Neural progenitor cell (in vitro differentiated cells): ENCODE results near the gene COLEC12. TPM values are rescaled to one million over a fixed set of nuclear protein-coding genes. Genes with fewer than 3 reads are reported as not detected.

Source experiments
- DNase-seq: peaks from one replicate; pipeline ENCODE4 v3.0.0-alpha.2; 2016; ENCODE audit warnings: low spot score
- H2AFZ ChIP-seq: fragments of 200-600 bp; sonication (generic); replicated peaks from 2 replicates; pipeline ENCODE4 v1.6.1; 2016; ENCODE audit warnings: antibody characterized with exemption
- H3F3A ChIP-seq: fragments of 200-600 bp; sonication (generic); 2 replicates; pipeline ENCODE4 v1.6.1; 2016; ENCODE audit warnings: antibody characterized with exemption, low read depth
- H3K27ac ChIP-seq: fragments of 200-600 bp; sonication (generic); 2 replicates; pipeline ENCODE4 v1.5.1; 2016; ENCODE audit warnings: mild to moderate bottlenecking
- H3K27me3 ChIP-seq: fragments of 200-600 bp; sonication (generic); 2 replicates; pipeline ENCODE4 v1.6.1; 2016; ENCODE audit warnings: mild to moderate bottlenecking, moderate library complexity
- H3K36me3 ChIP-seq: fragments of 200-600 bp; sonication (generic); 2 replicates; pipeline ENCODE4 v1.5.1; 2016
- H3K4me1 ChIP-seq: fragments of 200-600 bp; sonication (generic); 2 replicates; pipeline ENCODE4 v1.6.1; 2016; ENCODE audit warnings: mixed run types
- H3K4me2 ChIP-seq: fragments of 200-600 bp; sonication (generic); 2 replicates; pipeline ENCODE4 v1.6.1; 2016
- H3K4me3 ChIP-seq: fragments of 200-600 bp; sonication (generic); 2 replicates; pipeline ENCODE4 v1.5.1; 2016
- H3K79me2 ChIP-seq: fragments of 200-600 bp; sonication (generic); 2 replicates; pipeline ENCODE4 v1.6.1; 2016; ENCODE audit warnings: low read depth
- H3K9ac ChIP-seq: fragments of 200-600 bp; sonication (generic); 2 replicates; pipeline ENCODE4 v1.6.1; 2016
- H3K9me3 ChIP-seq: fragments of 200-600 bp; sonication (generic); 2 replicates; pipeline ENCODE4 v1.5.1; 2016; ENCODE audit warnings: low read depth
- H4K20me1 ChIP-seq: fragments of 200-600 bp; sonication (generic); 2 replicates; pipeline ENCODE4 v1.6.1; 2016; ENCODE audit warnings: low read depth
- H3K27ac Mint-ChIP-seq: 3 replicates; pipeline ENCODE4 v1.8.0; 2021; ENCODE audit warnings: mixed read lengths
- H3K27me3 Mint-ChIP-seq: 2 replicates; pipeline ENCODE4 v1.8.0; 2022; ENCODE audit warnings: low read depth, mild to moderate bottlenecking, inconsistent platforms, moderate library complexity, mixed read lengths; ENCODE audit not compliant: insufficient read depth
- H3K36me3 Mint-ChIP-seq: 3 replicates; pipeline ENCODE4 v1.8.0; 2021; ENCODE audit warnings: mixed read lengths
- H3K4me1 Mint-ChIP-seq: 3 replicates; pipeline ENCODE4 v1.8.0; 2021; ENCODE audit warnings: mixed read lengths
- H3K4me3 Mint-ChIP-seq: 3 replicates; pipeline ENCODE4 v1.8.0; 2021; ENCODE audit warnings: mild to moderate bottlenecking, moderate library complexity, mixed read lengths
- H3K9me3 Mint-ChIP-seq: 3 replicates; pipeline ENCODE4 v1.8.0; 2020; ENCODE audit warnings: mixed read lengths
- CTCF ChIP-seq: fragments of 200-600 bp; sonication (generic); IDR thresholded peaks from 2 replicates; pipeline ENCODE4 v1.5.1; 2017; ENCODE audit warnings: antibody characterized with exemption, mild to moderate bottlenecking
- EZH2 ChIP-seq: fragments of 200-600 bp; sonication (generic); IDR thresholded peaks from 2 replicates; pipeline ENCODE4 v1.6.1; 2017; ENCODE audit warnings: antibody characterized with exemption, mild to moderate bottlenecking, moderate library complexity
- EZH2phosphoT487 ChIP-seq: fragments of 200-600 bp; sonication (generic); IDR thresholded peaks from 2 replicates; pipeline ENCODE4 v1.6.1; 2017; ENCODE audit warnings: antibody characterized with exemption
- total RNA-seq: library from RNA; depleted of rRNA; stranded (reverse); fragments of >200 nt; gene quantifications from 2 replicates; pipeline ENCODE4 v1.2.3, GENCODE V29; 2015; ENCODE audit warnings: low replicate concordance

COLEC12 gene
- total RNA-seq, 1 donor from 2014 or later, result 2.0 TPM

GRCh38 chr18:453400-453799 lies 47.1 kb downstream of the COLEC12 start:
- H3K4me3 Mint-ChIP-seq, result no peak overlapping the region
- H3K4me1 Mint-ChIP-seq, result peaks cover 25% of the 10 kb centered on the region
- no peak overlapping the region for H3K27ac Mint-ChIP-seq
- no peaks in the 10 kb centered on the region for H3K27me3 Mint-ChIP-seq
- Histone ChIP-seq H3K27ac (no peak overlapping the region), H4K20me1 (no peaks in the 10 kb centered on the region), H3K27me3 (no peaks in the 10 kb centered on the region), H3K9me3 (no peaks in the 10 kb centered on the region), H3K4me3 (no peak overlapping the region), H3K79me2 (no peaks in the 10 kb centered on the region), H3F3A (no peaks in the 10 kb centered on the region), H3K9ac (no peak overlapping the region), H3K36me3 (no peaks in the 10 kb centered on the region), H3K4me1 (peaks cover 12% of the 10 kb centered on the region), H3K4me2 (no peak overlapping the region), H2AFZ (no peak overlapping the region)
- no peak for DNase-seq
- no peak for TF ChIP-seq EZH2phosphoT487
- TF ChIP-seq CTCF, result no peak
- no peak for TF ChIP-seq EZH2
- H3K9me3 Mint-ChIP-seq, result peaks cover 13% of the 10 kb centered on the region
- H3K36me3 Mint-ChIP-seq, result peaks cover 8% of the 10 kb centered on the region

- Mint-ChIP-seq H3K36me3 (peaks cover 8% of the 10 kb centered on the region), H3K4me1 (peaks cover 24% of the 10 kb centered on the region)
- no peaks in the 10 kb centered on the region for H3K9me3 ChIP-seq
Measured at GRCh38 chr18:452816-453215, 47.7 kb downstream of the COLEC12 start.

GRCh38 chr18:449374-449773 lies 51.1 kb downstream of the COLEC12 start:
- H3K4me1 Mint-ChIP-seq, result peaks cover 7% of the 10 kb centered on the region
- DNase-seq, result peak; percentile 46
- peaks cover 13% of the 10 kb centered on the region for H3K9me3 Mint-ChIP-seq
- no peak overlapping the region for H3K4me3 Mint-ChIP-seq
- H3K4me1 ChIP-seq, result no peaks in the 10 kb centered on the region
- H3K9ac ChIP-seq, result no peak overlapping the region
- H3K27me3 ChIP-seq, result no peaks in the 10 kb centered on the region
- no peak overlapping the region for H3K4me2 ChIP-seq
- no peaks in the 10 kb centered on the region for H3K79me2 ChIP-seq
- H4K20me1 ChIP-seq, result no peaks in the 10 kb centered on the region
- H3K36me3 Mint-ChIP-seq, result peaks cover 13% of the 10 kb centered on the region
- H3F3A ChIP-seq, result no peaks in the 10 kb centered on the region
- H2AFZ ChIP-seq, result peak overlapping the region; percentile 0
- no peaks in the 10 kb centered on the region for H3K36me3 ChIP-seq
- H3K9me3 ChIP-seq, result no peaks in the 10 kb centered on the region
- no peak overlapping the region for H3K4me3 ChIP-seq
- H3K27ac ChIP-seq, result no peak overlapping the region
- TF ChIP-seq CTCF, result no peak
- no peak for TF ChIP-seq EZH2
- TF ChIP-seq EZH2phosphoT487, result no peak
- no peaks in the 10 kb centered on the region for H3K27me3 Mint-ChIP-seq
- no peak overlapping the region for H3K27ac Mint-ChIP-seq

More at GRCh38 chr18:452816-453215, 47.7 kb downstream of the COLEC12 start:
- no peak for DNase-seq
- no peak overlapping the region for H3K4me3 Mint-ChIP-seq
- H3K27ac ChIP-seq, result no peak overlapping the region
- H3K4me2 ChIP-seq, result no peak overlapping the region
- H3K9me3 Mint-ChIP-seq, result peaks cover 13% of the 10 kb centered on the region
- H2AFZ ChIP-seq, result no peak overlapping the region
- H3K27me3 Mint-ChIP-seq, result no peaks in the 10 kb centered on the region
- no peaks in the 10 kb centered on the region for H3F3A ChIP-seq
- peaks cover 11% of the 10 kb centered on the region for H3K4me1 ChIP-seq
- TF ChIP-seq EZH2 (no peak), CTCF (no peak), EZH2phosphoT487 (no peak)
- no peaks in the 10 kb centered on the region for H4K20me1 ChIP-seq
- H3K27ac Mint-ChIP-seq, result no peak overlapping the region
- H3K27me3 ChIP-seq, result no peaks in the 10 kb centered on the region
- no peaks in the 10 kb centered on the region for H3K79me2 ChIP-seq
- H3K4me3 ChIP-seq, result no peak overlapping the region
- no peak overlapping the region for H3K9ac ChIP-seq
- H3K36me3 ChIP-seq, result no peaks in the 10 kb centered on the region
